LNCaP clone FGC (cell line): Measurements from ENCODE around the gene SPACA5B.
A peak's percentile ranks its signal among the peaks of the same experiment; 100 is the strongest.
"Not testable (repeated sequence)": the region's sequence is repeated elsewhere in the genome, so short reads cannot be mapped to it uniquely, and the experiment has no call there.

Experiments
- DNase-seq: peaks from one replicate; pipeline ENCODE4 v3.0.0-alpha.2; 2011; ENCODE audit warnings: low read depth
- H3K4me3 ChIP-seq: 2 replicates; pipeline ENCODE4 v1.5.1; 2011; ENCODE audit warnings: mild to moderate bottlenecking, low read depth, low read length, control low read depth
- TF ChIP-seq, protein P1 (sequence below): IDR thresholded peaks from 2 replicates; pipeline ENCODE4 v1.5.1; 2012; ENCODE audit warnings: mild to moderate bottlenecking; ENCODE audit not compliant: control insufficient read depth, insufficient read depth; ENCODE audit errors: extremely low read depth

SPACA5B gene

DNA sequence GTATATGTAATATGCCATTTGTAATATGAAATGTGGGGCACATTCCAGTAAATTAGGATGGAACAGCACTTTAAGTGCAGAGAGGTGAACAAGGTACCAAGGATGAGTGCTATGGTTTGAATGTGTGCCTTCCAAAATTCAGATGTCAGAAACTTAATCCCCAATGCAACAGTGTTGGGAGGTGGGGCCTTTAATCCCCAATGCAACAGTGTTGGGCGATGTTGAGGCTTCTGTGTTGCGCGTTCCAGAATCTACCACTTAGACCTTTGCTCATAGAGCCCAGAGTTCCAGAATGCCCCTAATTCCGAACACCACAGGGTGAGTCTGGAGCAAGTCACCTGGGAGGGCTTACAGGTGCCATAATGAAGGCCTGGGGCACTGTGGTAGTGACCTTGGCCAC, at the start of gene SPACA5B:
Gene SPACA5B (plus strand): TSS at position 301 of the 400 bp plus-strand sequence. CDS start 62 bp downstream, at position 363.
- H3K4me3 ChIP-seq, DNase-seq: not testable (repeated sequence)

GRCh38 chrX:48083212-48083611, 47.2 kb upstream of the SPACA5B start:
- no peak overlapping the region for H3K4me3 ChIP-seq
- no peak for DNase-seq
- TF ChIP-seq, protein P1, sequence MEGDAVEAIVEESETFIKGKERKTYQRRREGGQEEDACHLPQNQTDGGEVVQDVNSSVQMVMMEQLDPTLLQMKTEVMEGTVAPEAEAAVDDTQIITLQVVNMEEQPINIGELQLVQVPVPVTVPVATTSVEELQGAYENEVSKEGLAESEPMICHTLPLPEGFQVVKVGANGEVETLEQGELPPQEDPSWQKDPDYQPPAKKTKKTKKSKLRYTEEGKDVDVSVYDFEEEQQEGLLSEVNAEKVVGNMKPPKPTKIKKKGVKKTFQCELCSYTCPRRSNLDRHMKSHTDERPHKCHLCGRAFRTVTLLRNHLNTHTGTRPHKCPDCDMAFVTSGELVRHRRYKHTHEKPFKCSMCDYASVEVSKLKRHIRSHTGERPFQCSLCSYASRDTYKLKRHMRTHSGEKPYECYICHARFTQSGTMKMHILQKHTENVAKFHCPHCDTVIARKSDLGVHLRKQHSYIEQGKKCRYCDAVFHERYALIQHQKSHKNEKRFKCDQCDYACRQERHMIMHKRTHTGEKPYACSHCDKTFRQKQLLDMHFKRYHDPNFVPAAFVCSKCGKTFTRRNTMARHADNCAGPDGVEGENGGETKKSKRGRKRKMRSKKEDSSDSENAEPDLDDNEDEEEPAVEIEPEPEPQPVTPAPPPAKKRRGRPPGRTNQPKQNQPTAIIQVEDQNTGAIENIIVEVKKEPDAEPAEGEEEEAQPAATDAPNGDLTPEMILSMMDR: peak; percentile 47

DNA sequence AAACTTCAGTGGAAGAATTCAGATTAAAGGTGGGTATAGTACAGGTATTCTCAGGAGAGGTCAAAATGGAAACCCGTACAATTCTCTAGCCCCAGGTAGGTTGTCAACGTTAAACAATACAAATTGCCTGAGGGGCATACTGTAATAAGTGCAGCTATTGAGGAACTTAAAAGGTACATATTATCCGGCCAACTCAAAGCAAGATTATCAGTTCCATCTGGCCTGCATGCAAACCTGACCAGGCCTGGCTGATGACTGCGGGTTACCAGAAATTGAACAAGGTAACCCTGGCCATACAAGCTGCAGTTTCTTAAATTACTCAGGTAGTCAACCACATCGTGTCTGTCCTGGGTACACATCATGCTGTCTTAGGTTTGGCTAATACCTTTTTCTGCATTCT, 46.7 kb upstream of the SPACA5B start:
- TF ChIP-seq, protein P1: no peak
- DNase-seq: no peak
- no peak overlapping the region for H3K4me3 ChIP-seq

- no peak for DNase-seq
- H3K4me3 ChIP-seq: no peak overlapping the region
- TF ChIP-seq, protein P1: no peak
These were observed 44.3 kb upstream of the SPACA5B start for GRCh38 chrX:48086082-48086481.

GRCh38 chrX:48090123-48090522, 40.3 kb upstream of the SPACA5B start:
- TF ChIP-seq, protein P1: no peak
- DNase-seq: peak; percentile 41
- H3K4me3 ChIP-seq: no peak overlapping the region

DNA sequence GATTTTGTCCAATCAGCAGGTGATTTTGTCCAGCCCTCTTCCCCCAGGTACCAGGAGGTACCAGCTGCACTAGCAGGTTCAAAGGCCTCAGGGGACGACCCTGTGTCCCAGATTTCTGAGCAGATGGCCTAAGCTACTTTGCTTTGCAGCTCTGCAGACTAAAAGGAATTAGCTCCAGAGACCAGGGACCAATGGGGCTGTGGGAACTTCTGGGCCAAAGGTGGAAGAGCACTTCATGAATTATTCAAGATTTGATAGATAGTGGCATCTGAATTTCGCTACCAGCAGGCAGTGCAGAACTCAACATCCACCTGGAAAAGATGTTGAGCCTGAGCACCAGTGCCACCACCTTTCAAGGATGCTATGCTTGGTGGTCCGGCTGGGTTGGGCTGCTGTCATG, 37.9 kb upstream of the SPACA5B start:
- not testable (repeated sequence) for DNase-seq, H3K4me3 ChIP-seq

GRCh38 chrX:48101443-48101842, 29.0 kb upstream of the SPACA5B start:
- TF ChIP-seq, protein P1: no peak
- no peak overlapping the region for H3K4me3 ChIP-seq
- DNase-seq: no peak

DNA sequence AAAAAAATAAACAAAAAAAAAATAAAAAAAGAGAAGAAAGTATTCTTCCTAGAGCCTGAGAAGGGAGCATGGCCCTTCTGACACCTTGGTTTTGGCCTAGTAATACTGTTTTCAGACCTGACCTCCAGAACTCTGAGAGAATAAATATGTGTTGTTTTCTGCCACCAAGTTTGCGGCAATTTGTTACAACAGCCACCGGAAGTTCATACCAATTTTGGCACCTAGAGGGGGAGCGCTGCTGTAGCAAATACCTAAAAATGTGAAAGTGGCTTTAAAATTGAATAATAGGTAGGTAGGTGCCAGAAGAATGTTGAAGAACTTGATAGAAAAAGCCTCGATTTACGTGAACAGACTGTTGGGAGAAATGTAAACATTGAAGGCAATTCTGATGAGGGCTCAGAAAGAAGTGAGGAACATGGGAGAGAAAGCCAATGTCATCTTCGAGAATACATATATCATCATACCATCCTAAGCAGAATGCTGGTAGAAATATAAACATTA, 27.5 kb upstream of the SPACA5B start:
- DNase-seq: no peak
- H3K4me3 ChIP-seq: no peak overlapping the region
- TF ChIP-seq, protein P1: no peak
